HepG2 (cell line): ENCODE results near the gene ALDH3B2. TPM values are rescaled to one million over a fixed set of nuclear protein-coding genes. Genes with fewer than 3 reads are reported as not detected.

Experiments
- ATAC-seq: fragments of 200-7000 bp; cut with Tn5 transposase; 3 replicates; pipeline ENCODE4 v1.9.1; 2020; ENCODE audit warnings: mild to moderate bottlenecking, moderate library complexity
- BruUV-seq: library from RNA; stranded (reverse); fragments of 400-500 nt; replicated peaks from 2 replicates; lab custom pipeline; 2021; lab: Mats Ljungman, UMichigan
- CTCF ChIA-PET: fragments of 300-600 bp; formaldehyde crosslinking; extraction: SDS; loops from one replicate; lab custom pipeline; 2021; ENCODE audit warnings: low total read pairs, inconsistent platforms, low intra/inter-chr PET ratio; lab: Yijun Ruan, JAX
- POLR2A ChIA-PET: fragments of 350-600 bp; sonication (Branson Sonifier 250); formaldehyde crosslinking; loops from one replicate; lab custom pipeline; 2020; ENCODE audit warnings: antibody characterized with exemption, inconsistent platforms; lab: Yijun Ruan, JAX
- DNase-seq: peaks from one replicate; pipeline ENCODE4 v3.0.0-alpha.2; 2015; ENCODE audit warnings: low spot score
- FAIRE-seq: peaks from 3 replicates; lab custom pipeline; 2011; peaks lifted over from hg19 to GRCh38; lab: Jason Lieb, UNC
- H2AFZ ChIP-seq: one replicate; pipeline ENCODE4 v1.6.1; 2011; ENCODE audit warnings: low read length, inconsistent platforms
- H3K27ac ChIP-seq: fragments of 300-600 bp; 3 replicates; pipeline ENCODE4 v1.8.0; 2011; ENCODE audit warnings: mixed run types, mild to moderate bottlenecking, mixed read lengths, low read length, inconsistent platforms; ENCODE audit not compliant: insufficient read depth; ENCODE audit errors: extremely low read length
- H3K27me3 ChIP-seq, 2 experiments: fragments of 200-600 bp in 1 of 2; 2 replicates in 1 of 2; 3 replicates in 1 of 2; pipeline versions ENCODE4 v1.6.0 to v1.8.0; 2011; ENCODE audit warnings: low read length in 2 of 2, mild to moderate bottlenecking in 2 of 2, moderate library complexity in 2 of 2, inconsistent platforms in 1 of 2; ENCODE audit not compliant: insufficient read depth in 2 of 2, control insufficient read depth in 1 of 2
- H3K36me3 ChIP-seq, 2 experiments: fragments of 200-600 bp in 1 of 2; replicated peaks in 1 of 2; 2 replicates in 1 of 2; 3 replicates in 1 of 2; pipeline versions ENCODE4 v1.5.1 to v1.8.0; 2011; ENCODE audit warnings: low read length in 2 of 2, inconsistent platforms in 1 of 2; ENCODE audit not compliant: insufficient read depth in 2 of 2, control insufficient read depth in 1 of 2
- H3K4me1 ChIP-seq: 2 replicates; pipeline ENCODE4 v1.5.1; 2012; ENCODE audit warnings: low read length, inconsistent platforms; ENCODE audit not compliant: insufficient read depth
- H3K4me2 ChIP-seq: 2 replicates; pipeline ENCODE4 v1.6.0; 2011; ENCODE audit warnings: low read depth, low read length, inconsistent platforms
- H3K4me3 ChIP-seq, 3 experiments: fragments of 200-600 bp in 1 of 3; sonication (generic), shearing (Covaris generic) in 1 of 3; replicated peaks in 1 of 3; 2 replicates each; pipeline ENCODE4 v1.5.1; 2011 to 2016; ENCODE audit warnings: low read length in 3 of 3, inconsistent platforms in 2 of 3, low read depth in 2 of 3, mild to moderate bottlenecking in 2 of 3, control low read depth in 1 of 3, mixed read lengths in 1 of 3; ENCODE audit not compliant: insufficient read depth in 1 of 3
- H3K79me2 ChIP-seq: one replicate; pipeline ENCODE4 v1.6.1; 2011; ENCODE audit warnings: low read length, inconsistent platforms; ENCODE audit not compliant: insufficient read depth
- H3K9ac ChIP-seq: 2 replicates; pipeline ENCODE4 v1.6.0; 2011; ENCODE audit warnings: mild to moderate bottlenecking, low read depth, low read length, inconsistent platforms; ENCODE audit not compliant: insufficient read depth
- H3K9me3 ChIP-seq: 2 replicates; pipeline ENCODE4 v1.5.1; 2012; ENCODE audit warnings: mild to moderate bottlenecking, low read length
- H4K20me1 ChIP-seq: 2 replicates; pipeline ENCODE4 v1.6.0; 2011; ENCODE audit warnings: inconsistent platforms, mild to moderate bottlenecking, low read length, moderate library complexity; ENCODE audit not compliant: insufficient read depth
- ETV6 ChIP-seq: sonication (generic); formaldehyde crosslinking; conservative IDR thresholded peaks from 2 replicates; pipeline ENCODE4 v1.4.0; 2020; ENCODE audit warnings: missing genetic modification reagents
- MBNL3 ChIP-seq: fragments of 250-450 bp; sonication (Bioruptor Pico); conservative IDR thresholded peaks from 2 replicates; pipeline ENCODE4 v1.8.0; 2022; ENCODE audit warnings: mild to moderate bottlenecking, inconsistent platforms
- MEIS2 ChIP-seq: sonication (generic); formaldehyde crosslinking; IDR thresholded peaks from 2 replicates; pipeline ENCODE4 v1.9.0; 2021; ENCODE audit warnings: mild to moderate bottlenecking, missing genetic modification reagents
- NFRKB ChIP-seq: fragments of 450-650 bp; IDR thresholded peaks from 2 replicates; pipeline ENCODE4 v1.6.1; 2017
- RAD21 ChIP-seq: fragments of 450-650 bp; formaldehyde crosslinking; IDR thresholded peaks from 2 replicates; pipeline ENCODE4 v1.5.0; 2020; ENCODE audit warnings: mild to moderate bottlenecking
- SKI ChIP-seq: fragments of 450-650 bp; IDR thresholded peaks from one replicate; pipeline ENCODE4 v1.6.1; 2018; ENCODE audit warnings: mild to moderate bottlenecking; ENCODE audit not compliant: partially characterized antibody
- SMC3 ChIP-seq: IDR thresholded peaks from 2 replicates; pipeline ENCODE4 v1.6.1; 2011; ENCODE audit warnings: low read length, improper control_type of control experiment
- STAG1 ChIP-seq: sonication (generic); formaldehyde crosslinking; IDR thresholded peaks from 2 replicates; pipeline ENCODE4 v1.4.0; 2020; ENCODE audit warnings: missing genetic modification reagents
- TRIM22 ChIP-seq: fragments of 450-650 bp; IDR thresholded peaks from 2 replicates; pipeline ENCODE4 v1.6.1; 2017
- ZNF143 ChIP-seq: sonication (generic); formaldehyde crosslinking; IDR thresholded peaks from 2 replicates; pipeline ENCODE4 v1.4.0; 2020; ENCODE audit warnings: missing genetic modification reagents
- ZNF292 ChIP-seq: sonication (generic); formaldehyde crosslinking; IDR thresholded peaks from 2 replicates; pipeline ENCODE4 v1.8.1; 2022; ENCODE audit warnings: mild to moderate bottlenecking, low read depth, missing genetic modification reagents, borderline replicate concordance
- ZNF333 ChIP-seq: sonication (generic); formaldehyde crosslinking; IDR thresholded peaks from 2 replicates; pipeline ENCODE4 v1.4.0; 2020; ENCODE audit warnings: mild to moderate bottlenecking, missing genetic modification reagents, borderline replicate concordance
- ZNF768 ChIP-seq: sonication (generic); formaldehyde crosslinking; IDR thresholded peaks from 2 replicates; pipeline ENCODE4 v1.4.0; 2020; ENCODE audit warnings: missing genetic modification reagents
- WGBS: methylation state at CpG from one replicate; pipeline ENCODE4 v1.1.6; 2017; ENCODE audit warnings: low lambda C conversion rate; 5-methylcytosine and 5-hydroxymethylcytosine counted together
- in situ Hi-C: cut with HindIII; loops from 2 replicates; pipeline ENCODE4 v1.10.0; 2017; ENCODE audit warnings: low pct_unique_long_range_greater_than_20kb; ENCODE audit not compliant: extremely low pct_ligation_motif_present
- intact Hi-C: fragments of 100-400 bp; cut with micrococcal nuclease; formaldehyde crosslinking; loops from one replicate; pipeline ENCODE4 v1.10.0; 2022; ENCODE audit not compliant: unreplicated experiment
- polyA plus RNA-seq, 8 experiments: library from polyadenylated mRNA; depleted of rRNA in 3 of 8; stranded (reverse) in 7 of 8; unstranded in 1 of 8; fragments of >200 nt; fragmentation: Illumina TruSeq in 4 of 8; extraction: Trizol in 4 of 8; gene quantifications; 2 replicates each; pipeline versions ENCODE4 v1.2.1 to v1.2.3, GENCODE V29; 2011 to 2016; ENCODE audit warnings: low read depth in 4 of 8, missing spikeins in 1 of 8, mixed read lengths in 1 of 8; ENCODE audit not compliant: insufficient read depth in 1 of 8
- total RNA-seq, 5 experiments: library from RNA; depleted of rRNA; stranded (reverse); fragments of >200 nt; fragmentation: Illumina TruSeq; extraction: Trizol; gene quantifications; 2 replicates each; pipeline ENCODE4 v1.2.3, GENCODE V29; 2016; ENCODE audit warnings: low read depth in 1 of 5
- TF ChIP-seq, protein P1 (sequence below): sonication (generic); formaldehyde crosslinking; IDR thresholded peaks from 2 replicates; pipeline ENCODE4 v1.5.0; 2020; ENCODE audit warnings: mild to moderate bottlenecking, missing genetic modification reagents, moderate library complexity
- TF ChIP-seq, protein P2 (sequence below): sonication (generic); formaldehyde crosslinking; IDR thresholded peaks from 2 replicates; pipeline ENCODE4 v1.4.0; 2020; ENCODE audit warnings: missing genetic modification reagents; ENCODE audit errors: not compliant biosample characterization

Gene ALDH3B2
- total and polyA plus RNA-seq, 2 of the 13 experiments (the other 11 are each of a cell fraction or from before 2014, with no cell fraction given): not detected

- Histone ChIP-seq H2AFZ (no peak overlapping the region), H3K4me2 (no peak overlapping the region), H3K27me3 (peaks cover 1 to 17% of the 10 kb centered on the region in 2 experiments; a peak in 3 of 5 replicates), H3K27ac (no peak overlapping the region), H4K20me1 (no peaks in the 10 kb centered on the region), H3K9me3 (no peaks in the 10 kb centered on the region), H3K4me1 (no peaks in the 10 kb centered on the region), H3K36me3 (no peaks in the 10 kb centered on the region), H3K4me3 (no peak overlapping the region), H3K79me2 (no peaks in the 10 kb centered on the region), H3K9ac (no peak overlapping the region)
- no TSS peak for BruUV-seq
- DNase-seq (no peak), FAIRE-seq (no peak), ATAC-seq (no peak)
- TF ChIP-seq ZNF143: no peak
- TF ChIP-seq ZNF292 (CRISPR knock-in tag): no peak
- no peak for TF ChIP-seq MBNL3 (CRISPR knock-in tag)
- no peak for TF ChIP-seq SKI
- TF ChIP-seq MEIS2 (CRISPR knock-in tag): no peak
- in situ Hi-C loops: loop anchor here (25.0 kb wide), 1 partner anchor 121 kb away; no protein-coding TSS in a partner anchor
- intact Hi-C loops: no loop called here
- CTCF ChIA-PET: no interaction called here
- POLR2A ChIA-PET: no interaction called here
- WGBS: 100% methylated on average over 2 of the region's 11 CpGs
Observed at GRCh38 chr11:67666303-67666645, 8.1 kb downstream of the ALDH3B2 start.

- H3K9ac ChIP-seq: no peak overlapping the region
- ChIA-PET POLR2A (no interaction called here), CTCF (no interaction called here)
- FAIRE-seq: no peak
- H3K27ac ChIP-seq: no peak overlapping the region
- no peak overlapping the region for H2AFZ ChIP-seq
- peak; percentile 75 for ATAC-seq
- TF ChIP-seq ETV6 (CRISPR knock-in tag) (no peak), NFRKB (no peak), STAG1 (peak; percentile 63), ZNF768 (CRISPR knock-in tag) (0 out of 2 replicates have a peak, but pooled peaks have one; percentile 15), SMC3 (peak; percentile 20; the same call in 1 of the 2 replicates), ZNF333 (CRISPR knock-in tag) (0 out of 2 replicates have a peak, but pooled peaks have one; percentile 39), RAD21 (CRISPR knock-in tag) (peak; percentile 43; the same call in 1 of the 2 replicates), TRIM22 (no peak)
- TF ChIP-seq, protein P1, sequence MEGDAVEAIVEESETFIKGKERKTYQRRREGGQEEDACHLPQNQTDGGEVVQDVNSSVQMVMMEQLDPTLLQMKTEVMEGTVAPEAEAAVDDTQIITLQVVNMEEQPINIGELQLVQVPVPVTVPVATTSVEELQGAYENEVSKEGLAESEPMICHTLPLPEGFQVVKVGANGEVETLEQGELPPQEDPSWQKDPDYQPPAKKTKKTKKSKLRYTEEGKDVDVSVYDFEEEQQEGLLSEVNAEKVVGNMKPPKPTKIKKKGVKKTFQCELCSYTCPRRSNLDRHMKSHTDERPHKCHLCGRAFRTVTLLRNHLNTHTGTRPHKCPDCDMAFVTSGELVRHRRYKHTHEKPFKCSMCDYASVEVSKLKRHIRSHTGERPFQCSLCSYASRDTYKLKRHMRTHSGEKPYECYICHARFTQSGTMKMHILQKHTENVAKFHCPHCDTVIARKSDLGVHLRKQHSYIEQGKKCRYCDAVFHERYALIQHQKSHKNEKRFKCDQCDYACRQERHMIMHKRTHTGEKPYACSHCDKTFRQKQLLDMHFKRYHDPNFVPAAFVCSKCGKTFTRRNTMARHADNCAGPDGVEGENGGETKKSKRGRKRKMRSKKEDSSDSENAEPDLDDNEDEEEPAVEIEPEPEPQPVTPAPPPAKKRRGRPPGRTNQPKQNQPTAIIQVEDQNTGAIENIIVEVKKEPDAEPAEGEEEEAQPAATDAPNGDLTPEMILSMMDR (CRISPR knock-in tag): peak; percentile 65
- TF ChIP-seq, protein P2, sequence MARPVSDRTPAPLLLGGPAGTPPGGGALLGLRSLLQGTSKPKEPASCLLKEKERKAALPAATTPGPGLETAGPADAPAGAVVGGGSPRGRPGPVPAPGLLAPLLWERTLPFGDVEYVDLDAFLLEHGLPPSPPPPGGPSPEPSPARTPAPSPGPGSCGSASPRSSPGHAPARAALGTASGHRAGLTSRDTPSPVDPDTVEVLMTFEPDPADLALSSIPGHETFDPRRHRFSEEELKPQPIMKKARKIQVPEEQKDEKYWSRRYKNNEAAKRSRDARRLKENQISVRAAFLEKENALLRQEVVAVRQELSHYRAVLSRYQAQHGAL (CRISPR knock-in tag): no peak
- H3K9me3 ChIP-seq: no peaks in the 10 kb centered on the region
- intact Hi-C loops (no loop called here), in situ Hi-C loops (loop anchor here (25.0 kb wide), 1 partner anchor 122 kb away; no protein-coding TSS in a partner anchor)
- peaks cover 1 to 17% of the 10 kb centered on the region in 2 experiments; a peak in 3 of 5 replicates for H3K27me3 ChIP-seq
- H3K4me2 ChIP-seq: no peak overlapping the region
- no TSS peak for BruUV-seq
- no peak for DNase-seq
- no peaks in the 10 kb centered on the region for H3K79me2 ChIP-seq
- H3K36me3 ChIP-seq: no peaks in the 10 kb centered on the region
- no peaks in the 10 kb centered on the region for H4K20me1 ChIP-seq
- 8% methylated on average over 10 of the region's 24 CpGs for WGBS
- no peaks in the 10 kb centered on the region for H3K4me1 ChIP-seq
- no peak overlapping the region for H3K4me3 ChIP-seq
Observed at GRCh38 chr11:67665541-67666302, 8.7 kb downstream of the ALDH3B2 start.
